Lower leg skin (tissue), 4 donors: ENCODE results near the gene FOXB1. TPM values are rescaled to one million over a fixed set of nuclear protein-coding genes. Genes with fewer than 3 reads are reported as not detected.

ENCODE experiments used
- DNase-seq, 2 donors: peaks; one replicate each; pipeline ENCODE4 v3.0.0-alpha.2; 2019; ENCODE audit warnings: low spot score in 2 of 2
- H3K4me3 ChIP-seq: fragments of 200-600 bp; sonication (generic); 2 replicates; pipeline ENCODE4 v1.5.1; 2017; ENCODE audit warnings: mild to moderate bottlenecking, low read depth; ENCODE audit not compliant: poor library complexity, severe bottlenecking
- CTCF ChIP-seq, 3 donors: fragments of 450-650 bp; IDR thresholded peaks; one replicate each; pipeline ENCODE4 v1.5.1; 2016; ENCODE audit warnings: antibody characterized with exemption in 3 of 3, mild to moderate bottlenecking in 3 of 3, moderate library complexity in 2 of 3
- POLR2A ChIP-seq, 2 donors: fragments of 450-650 bp; IDR thresholded peaks; one replicate each; pipeline ENCODE4 v1.6.1; 2016 to 2017; ENCODE audit warnings: antibody characterized with exemption in 2 of 2, mild to moderate bottlenecking in 1 of 2, moderate library complexity in 1 of 2
- WGBS, 2 donors: methylation state at CpG; one replicate each; pipeline ENCODE4 v1.1.5; 2018; 5-methylcytosine and 5-hydroxymethylcytosine counted together
- intact Hi-C: fragments of 100-400 bp; cut with DNase I; formaldehyde crosslinking; loops from one replicate; pipeline ENCODE4 v1.15.0; 2023; ENCODE audit warnings: low total_unique reads
- total RNA-seq, 4 donors: library from RNA; depleted of rRNA; stranded (reverse); fragments of >200 nt; gene quantifications; one replicate each; pipeline ENCODE4 v1.1.0, GENCODE V29; 2016

Gene FOXB1
- total RNA-seq, 4 donors from 2014 or later = not detected

- no peak for DNase-seq
- no peak overlapping the region for H3K4me3 ChIP-seq
- intact Hi-C loops = no loop called here
- WGBS, 2 donors = 87 to 89% methylated on average over 8 of the region's 8 CpGs
- TF ChIP-seq CTCF (IDR thresholded peaks at IDR 0.05) (no peak), POLR2A (IDR thresholded peaks at IDR 0.05) (no peak)
Observed at GRCh38 chr15:60043744-60044435, 39.8 kb downstream of the FOXB1 start.

GRCh38 chr15:60044636-60045270, 40.6 kb downstream of the FOXB1 start:
- WGBS, 2 donors = 45 to 51% methylated on average over 5 of the region's 5 CpGs
- no peak for TF ChIP-seq CTCF (IDR thresholded peaks at IDR 0.05)
- intact Hi-C loops = no loop called here
- H3K4me3 ChIP-seq = no peak overlapping the region
- DNase-seq = no peak

- intact Hi-C loops = no loop called here
- no peak overlapping the region for H3K4me3 ChIP-seq
- DNase-seq = no peak
- WGBS, 2 donors = 25 to 34% methylated on average over 1 of the region's 1 CpG
- no peak for TF ChIP-seq POLR2A (IDR thresholded peaks at IDR 0.05)
- no peak for TF ChIP-seq CTCF (IDR thresholded peaks at IDR 0.05)
Observed at GRCh38 chr15:60047701-60048100, 43.6 kb downstream of the FOXB1 start.

GRCh38 chr15:60049948-60050347, 45.8 kb downstream of the FOXB1 start:
- no peak for TF ChIP-seq POLR2A (IDR thresholded peaks at IDR 0.05)
- no peak for TF ChIP-seq CTCF (IDR thresholded peaks at IDR 0.05)
- 89 to 95% methylated on average over 1 of the region's 1 CpG for WGBS, 2 donors
- no peak overlapping the region for H3K4me3 ChIP-seq
- intact Hi-C loops = no loop called here
- no peak for DNase-seq

DNA sequence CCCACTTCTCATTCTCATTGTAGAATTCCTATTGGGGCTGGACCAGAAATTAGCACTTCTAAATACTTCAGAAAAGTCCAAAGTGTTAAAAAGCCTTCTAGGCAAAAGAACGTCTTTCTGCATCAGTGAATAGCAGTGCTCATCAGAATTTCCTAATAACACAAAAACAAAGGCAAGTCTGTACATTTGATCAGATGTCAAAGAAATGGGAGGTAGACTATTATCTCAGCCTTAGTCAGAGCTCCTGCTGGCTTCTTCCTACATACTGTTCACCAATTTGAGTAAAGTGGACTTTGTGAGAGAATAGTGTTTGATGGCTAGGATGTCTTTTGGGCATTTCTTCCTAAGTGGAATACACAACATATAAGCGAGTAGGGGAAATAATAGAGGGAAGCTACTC, 48.7 kb downstream of the FOXB1 start:
- TF ChIP-seq CTCF (IDR thresholded peaks at IDR 0.05) (no peak), POLR2A (IDR thresholded peaks at IDR 0.05) (no peak)
- no peak for DNase-seq
- intact Hi-C loops = no loop called here
- H3K4me3 ChIP-seq = no peak overlapping the region
- 66 to 71% methylated on average over 2 of the region's 2 CpGs for WGBS, 2 donors
